Pancreas (tissue), 10 donors: Measurements from ENCODE around the gene SLC25A22. TPM values are rescaled to one million over a fixed set of nuclear protein-coding genes. Genes with fewer than 3 reads are reported as not detected.

Experiments
- ATAC-seq, 4 donors: fragments of 200-7000 bp; cut with Tn5 transposase; one replicate each; pipeline versions ENCODE4 v1.8.0 to v1.9.1; 2020; ENCODE audit warnings: mild to moderate bottlenecking in 4 of 4, moderate library complexity in 4 of 4
- DNase-seq, 6 donors: peaks; one replicate each; pipeline ENCODE4 v3.0.0-alpha.2; 2020
- FAIRE-seq: peaks from 2 replicates; lab custom pipeline; 2012; peaks lifted over from hg19 to GRCh38; lab: Jason Lieb, UNC
- H3K27ac ChIP-seq, 4 donors: fragments of 200-600 bp; sonication (generic); 1 replicate in 3 of 4; 2 replicates in 1 of 4; pipeline versions ENCODE4 v1.5.0 to v1.8.0; 2020
- H3K27me3 ChIP-seq, 4 donors: fragments of 200-600 bp; one replicate each; pipeline ENCODE4 v1.8.0; 2021
- H3K36me3 ChIP-seq, 3 donors: fragments of 200-600 bp; sonication (generic) in 1 of 3; one replicate each; pipeline versions ENCODE4 v1.5.0 to v1.8.0; 2020 to 2021
- H3K4me1 ChIP-seq, 3 donors: fragments of 200-600 bp; one replicate each; pipeline ENCODE4 v1.8.0; 2021
- H3K4me3 ChIP-seq, 4 donors: fragments of 200-600 bp; sonication (generic) in 2 of 4; one replicate each; pipeline versions ENCODE4 v1.5.0 to v1.8.0; 2020 to 2021
- H3K9me3 ChIP-seq, 4 donors: fragments of 200-600 bp; one replicate each; pipeline ENCODE4 v1.8.0; 2021
- CTCF ChIP-seq, 4 donors: fragments of 200-600 bp; sonication (generic) in 3 of 4; IDR thresholded peaks; one replicate each; pipeline versions ENCODE4 v1.5.0 to v1.8.0; 2021; ENCODE audit warnings: antibody characterized with exemption in 4 of 4
- WGBS, 2 donors: extraction: QIAGEN DNeasy Blood & Tissue Kit; methylation state at CpG; one replicate each; pipeline ENCODE4 v1.1.7; 2013; 5-methylcytosine and 5-hydroxymethylcytosine counted together
- intact Hi-C, 3 donors: fragments of 100-400 bp; cut with DNase I; formaldehyde crosslinking; loops; one replicate each; pipeline versions ENCODE4 v1.11.1 to v1.14.2; 2022
- polyA plus RNA-seq, 2 donors: library from polyadenylated mRNA; stranded (reverse); fragments of 200-250 nt; gene quantifications; one replicate each; pipeline ENCODE4 v1.2.3, GENCODE V29; 2013
- total RNA-seq, 6 donors: library from RNA; stranded (reverse); fragmentation: NEBNext Ultra II Directional in 4 of 6; extraction: Animal tissue kit (Norgen Biotek cat#: 25700) in 4 of 6; gene quantifications; one replicate each; pipeline versions ENCODE4 v1.2.1 to v1.2.4, GENCODE V29; 2021 to 2023
- donor health status: healthy with polysubstance abuse.
- donor health status: DM: no; HTN: no; CAD: no; lungs with moderate emphysema.
- donor health status: DM: no; HTN: no; CAD: no.
- donor health status: control.
- donor health status: control.
- donor health status: Bipolar disorder and iron deficiency.
- donor health status: DM: yes; HTN: yes; CAD: no.
- donor health status: DM: no; HTN: no; CAD: no.
- donor health status: DM: no; HTN: no; CAD: no.
- donor health status: DM: yes; HTN: yes; CAD: no.

The SLC25A22 gene
- total and polyA plus RNA-seq, 8 donors: 32.2 to 84.0 (median 42.9) TPM

- no peak overlapping the region for H3K4me3 ChIP-seq
- no peaks in the 10 kb centered on the region for H3K27me3 ChIP-seq
- DNase-seq: peak in 4 of 6 donors; percentile 17 to 83 (median 60)
- H3K36me3 ChIP-seq: peaks cover 0 to 14% (median 4%) of the 10 kb centered on the region in 3 donors
- no peak overlapping the region for H3K27ac ChIP-seq
- intact Hi-C loops: no loop called here
- H3K4me1 ChIP-seq: peaks cover 5 to 11% (median 7%) of the 10 kb centered on the region in 3 donors
- no peak for TF ChIP-seq CTCF (IDR thresholded peaks at IDR 0.05)
- FAIRE-seq: no peak
- H3K9me3 ChIP-seq: no peaks in the 10 kb centered on the region
- WGBS, 2 donors: 87 to 92% methylated on average over 46 to 48 of the region's 49 CpGs
- no peak for ATAC-seq
Observed at GRCh38 chr11:791658-792534, 6.2 kb downstream of the SLC25A22 start.

GRCh38 chr11:790721-791564 lies 7.1 kb downstream of the SLC25A22 start:
- Histone ChIP-seq H3K36me3 (peaks cover 0 to 14% (median 4%) of the 10 kb centered on the region in 3 donors), H3K4me1 (peaks cover 0 to 5% (median 0%) of the 10 kb centered on the region in 3 donors), H3K9me3 (no peaks in the 10 kb centered on the region), H3K27me3 (no peaks in the 10 kb centered on the region), H3K27ac (no peak overlapping the region), H3K4me3 (no peak overlapping the region)
- no peak for FAIRE-seq
- DNase-seq: peak in 2 of 6 donors; percentile 57 to 79
- WGBS, 2 donors: 76 to 84% methylated on average over 18 of the region's 18 CpGs
- intact Hi-C loops: no loop called here
- ATAC-seq: no peak
- TF ChIP-seq CTCF (IDR thresholded peaks at IDR 0.05): no peak

GRCh38 chr11:789943-790342 lies 8.1 kb downstream of the SLC25A22 start, which contains the start of gene CEND1:
TSS of gene CEND1 (minus strand) at chr11:790090. CDS start at chr11:788576, 1,514 bp downstream.
- H3K27ac ChIP-seq: no peak within 1 kb of the TSS
- no peaks in the 10 kb centered on the region for H3K9me3 ChIP-seq
- peak in 2 of 6 donors; percentile 58 to 71 for DNase-seq
- WGBS, 2 donors: 6 to 9% methylated on average over 19 to 44 of the region's 44 CpGs
- peaks cover 0 to 14% (median 4%) of the 10 kb centered on the region in 3 donors for H3K36me3 ChIP-seq
- TF ChIP-seq CTCF (IDR thresholded peaks at IDR 0.05): no peak
- H3K4me3 ChIP-seq: no peak within 1 kb of the TSS
- no peak for FAIRE-seq
- no peak for ATAC-seq
- H3K27me3 ChIP-seq: no peaks in the 10 kb centered on the region
- intact Hi-C loops: no loop called here
- H3K4me1 ChIP-seq: peaks cover 0 to 5% (median 0%) of the 10 kb centered on the region in 3 donors

- no peak for TF ChIP-seq CTCF (IDR thresholded peaks at IDR 0.05)
- Histone ChIP-seq H3K27ac (no peak overlapping the region), H3K4me1 (peaks cover 0 to 5% (median 0%) of the 10 kb centered on the region in 3 donors), H3K4me3 (no peak overlapping the region), H3K36me3 (peaks cover 0 to 14% (median 4%) of the 10 kb centered on the region in 3 donors), H3K9me3 (no peaks in the 10 kb centered on the region), H3K27me3 (no peaks in the 10 kb centered on the region)
- no peak for FAIRE-seq
- peak in 2 of 6 donors; percentile 43 to 74 for DNase-seq
- WGBS, 2 donors: 37 to 40% methylated on average over 28 to 31 of the region's 31 CpGs
- no peak for ATAC-seq
- intact Hi-C loops: no loop called here
Observed at GRCh38 chr11:788953-789940, 8.8 kb downstream of the SLC25A22 start.
